ENCODE measurements around the gene BET1L. TPM values are rescaled to one million over a fixed set of nuclear protein-coding genes. Genes with fewer than 3 reads are reported as not detected.

The BET1L gene
- total RNA-seq, 1 experiment from 2014 or later, result 89.0 TPM

DNA sequence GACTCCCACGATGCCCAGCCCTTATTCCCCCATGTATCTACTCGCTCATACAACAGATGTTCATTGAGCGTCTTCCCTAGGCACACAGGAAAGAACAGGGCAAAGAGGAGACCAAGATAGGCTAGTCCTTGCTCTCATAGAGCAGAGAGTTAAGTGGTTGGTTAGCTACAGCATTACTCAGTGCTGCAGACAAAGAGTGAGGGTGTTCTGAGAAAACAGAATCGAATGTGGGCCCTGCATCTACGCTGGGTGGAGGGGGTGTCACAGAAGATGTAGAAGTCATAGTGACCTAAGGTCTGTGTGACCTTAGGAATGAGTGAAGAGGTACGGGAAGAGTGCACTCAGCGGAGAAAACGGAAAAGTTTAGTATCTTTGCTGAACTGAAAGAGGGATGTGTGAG is 41.9 kb upstream of the BET1L start:
- no peak for ATAC-seq
- no peak for TF ChIP-seq SIN3A (IDR thresholded peaks at IDR 0.05; ENCODE audit: borderline replicate concordance, insufficient read depth, low read depth, low read length)
- H3K4me1 ChIP-seq (ENCODE audit: control insufficient read depth, insufficient read depth, low read length), result no peaks in the 10 kb centered on the region
- no peak for DNase-seq (ENCODE audit: low read depth, low spot score)
- CTCF ChIA-PET, result interaction anchor here (0.8 kb wide), 1 partner anchor 9 kb away, joined by 4 read pairs; no protein-coding TSS in a partner anchor
- intact Hi-C loops (cut with micrococcal nuclease; ENCODE audit: unreplicated experiment) (no loop called here), in situ Hi-C loops (cut with HindIII; ENCODE audit: low pct_unique_long_range_greater_than_20kb, low sequenced_read_pairs) (no loop called here)
- H3K27me3 ChIP-seq (ENCODE audit: control insufficient read depth, insufficient read depth, low read length), result no peaks in the 10 kb centered on the region
- H3K4me3 ChIP-seq (ENCODE audit: low read depth in 2 of 2, low read length in 2 of 2), result no peak overlapping the region
- BruUV-seq (replicated peaks), result no TSS peak
- no peaks in the 10 kb centered on the region for H3K9me3 ChIP-seq (ENCODE audit: control insufficient read depth, insufficient read depth, low read depth, low read length)
- H3K27ac ChIP-seq (ENCODE audit: low read length), result no peak overlapping the region
- H3K36me3 ChIP-seq (ENCODE audit: control insufficient read depth, insufficient read depth, low read length), result peaks cover 55% of the 10 kb centered on the region
- POLR2A ChIA-PET, result no interaction called here

DNA sequence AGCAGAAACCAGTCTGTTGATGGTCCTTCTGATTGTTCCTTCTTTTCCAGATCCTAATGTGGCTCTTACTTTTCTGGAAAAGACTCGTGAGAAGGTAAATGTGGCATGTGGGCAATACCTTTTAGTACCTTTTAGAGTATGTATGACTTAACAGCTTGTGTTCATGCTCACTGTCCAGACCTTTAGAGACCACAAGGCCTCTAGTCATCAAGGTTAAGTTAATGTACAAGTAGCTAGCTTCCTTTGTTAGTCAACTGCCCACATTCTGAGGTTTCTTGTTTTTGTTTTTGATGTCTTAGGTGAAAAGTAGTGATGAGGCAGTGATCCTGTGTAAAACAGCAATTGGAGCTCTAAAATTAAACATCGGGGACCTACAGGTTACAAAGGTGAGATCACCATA is 37.2 kb upstream of the BET1L start:
- intact Hi-C loops (cut with micrococcal nuclease; ENCODE audit: unreplicated experiment), result no loop called here
- no peak overlapping the region for H3K4me3 ChIP-seq (ENCODE audit: low read depth in 2 of 2, low read length in 2 of 2)
- in situ Hi-C loops (cut with HindIII; ENCODE audit: low pct_unique_long_range_greater_than_20kb, low sequenced_read_pairs), result no loop called here
- no peak overlapping the region for H3K27ac ChIP-seq (ENCODE audit: low read length)
- BruUV-seq (replicated peaks), result no TSS peak
- ChIA-PET POLR2A (interaction anchor here (0.6 kb wide), 1 partner anchor 35 kb away, joined by 3 read pairs; no protein-coding TSS in a partner anchor), CTCF (no interaction called here)
- DNase-seq (ENCODE audit: low read depth, low spot score) (no peak), ATAC-seq (no peak)
- no peak for TF ChIP-seq CTCF (IDR thresholded peaks at IDR 0.05)
- no peak for TF ChIP-seq TCF7L2 (IDR thresholded peaks at IDR 0.05; ENCODE audit: low read depth, low read length)
- TF ChIP-seq POLR2AphosphoS5 (IDR thresholded peaks at IDR 0.05; ENCODE audit: low read depth, low read length), result no peak
- no peak for TF ChIP-seq SIN3A (IDR thresholded peaks at IDR 0.05; ENCODE audit: borderline replicate concordance, insufficient read depth, low read depth, low read length)
- TF ChIP-seq, protein P1, sequence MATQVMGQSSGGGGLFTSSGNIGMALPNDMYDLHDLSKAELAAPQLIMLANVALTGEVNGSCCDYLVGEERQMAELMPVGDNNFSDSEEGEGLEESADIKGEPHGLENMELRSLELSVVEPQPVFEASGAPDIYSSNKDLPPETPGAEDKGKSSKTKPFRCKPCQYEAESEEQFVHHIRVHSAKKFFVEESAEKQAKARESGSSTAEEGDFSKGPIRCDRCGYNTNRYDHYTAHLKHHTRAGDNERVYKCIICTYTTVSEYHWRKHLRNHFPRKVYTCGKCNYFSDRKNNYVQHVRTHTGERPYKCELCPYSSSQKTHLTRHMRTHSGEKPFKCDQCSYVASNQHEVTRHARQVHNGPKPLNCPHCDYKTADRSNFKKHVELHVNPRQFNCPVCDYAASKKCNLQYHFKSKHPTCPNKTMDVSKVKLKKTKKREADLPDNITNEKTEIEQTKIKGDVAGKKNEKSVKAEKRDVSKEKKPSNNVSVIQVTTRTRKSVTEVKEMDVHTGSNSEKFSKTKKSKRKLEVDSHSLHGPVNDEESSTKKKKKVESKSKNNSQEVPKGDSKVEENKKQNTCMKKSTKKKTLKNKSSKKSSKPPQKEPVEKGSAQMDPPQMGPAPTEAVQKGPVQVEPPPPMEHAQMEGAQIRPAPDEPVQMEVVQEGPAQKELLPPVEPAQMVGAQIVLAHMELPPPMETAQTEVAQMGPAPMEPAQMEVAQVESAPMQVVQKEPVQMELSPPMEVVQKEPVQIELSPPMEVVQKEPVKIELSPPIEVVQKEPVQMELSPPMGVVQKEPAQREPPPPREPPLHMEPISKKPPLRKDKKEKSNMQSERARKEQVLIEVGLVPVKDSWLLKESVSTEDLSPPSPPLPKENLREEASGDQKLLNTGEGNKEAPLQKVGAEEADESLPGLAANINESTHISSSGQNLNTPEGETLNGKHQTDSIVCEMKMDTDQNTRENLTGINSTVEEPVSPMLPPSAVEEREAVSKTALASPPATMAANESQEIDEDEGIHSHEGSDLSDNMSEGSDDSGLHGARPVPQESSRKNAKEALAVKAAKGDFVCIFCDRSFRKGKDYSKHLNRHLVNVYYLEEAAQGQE (IDR thresholded peaks at IDR 0.05; ENCODE audit: insufficient read depth in 1 of 2, low read depth in 2 of 2, low read length in 1 of 2), result no peak
- H3K36me3 ChIP-seq (ENCODE audit: control insufficient read depth, insufficient read depth, low read length), result peaks cover 58% of the 10 kb centered on the region
- no peaks in the 10 kb centered on the region for H3K27me3 ChIP-seq (ENCODE audit: control insufficient read depth, insufficient read depth, low read length)
- no peaks in the 10 kb centered on the region for H3K9me3 ChIP-seq (ENCODE audit: control insufficient read depth, insufficient read depth, low read depth, low read length)
- peaks cover under 1% of the 10 kb centered on the region; the same call in 1 of the 2 replicates for H3K4me1 ChIP-seq (ENCODE audit: control insufficient read depth, insufficient read depth, low read length)

- intact Hi-C loops (cut with micrococcal nuclease; ENCODE audit: unreplicated experiment) (no loop called here), in situ Hi-C loops (cut with HindIII; ENCODE audit: low pct_unique_long_range_greater_than_20kb, low sequenced_read_pairs) (no loop called here)
- Histone ChIP-seq H3K27ac (ENCODE audit: low read length) (no peak overlapping the region), H3K9me3 (ENCODE audit: control insufficient read depth, insufficient read depth, low read depth, low read length) (no peaks in the 10 kb centered on the region), H3K4me3 (ENCODE audit: low read depth in 2 of 2, low read length in 2 of 2) (no peak overlapping the region), H3K4me1 (ENCODE audit: control insufficient read depth, insufficient read depth, low read length) (peaks cover 19% of the 10 kb centered on the region), H3K36me3 (ENCODE audit: control insufficient read depth, insufficient read depth, low read length) (peaks cover 48% of the 10 kb centered on the region), H3K27me3 (ENCODE audit: control insufficient read depth, insufficient read depth, low read length) (no peaks in the 10 kb centered on the region)
- TF ChIP-seq TCF7L2 (IDR thresholded peaks at IDR 0.05; ENCODE audit: low read depth, low read length), result no peak
- TF ChIP-seq POLR2AphosphoS5 (IDR thresholded peaks at IDR 0.05; ENCODE audit: low read depth, low read length), result no peak
- no peak for TF ChIP-seq SIN3A (IDR thresholded peaks at IDR 0.05; ENCODE audit: borderline replicate concordance, insufficient read depth, low read depth, low read length)
- TF ChIP-seq CTCF (IDR thresholded peaks at IDR 0.05), result no peak
- TF ChIP-seq, protein P1 (IDR thresholded peaks at IDR 0.05; ENCODE audit: insufficient read depth in 1 of 2, low read depth in 2 of 2, low read length in 1 of 2), result no peak
- ATAC-seq (no peak), DNase-seq (ENCODE audit: low read depth, low spot score) (no peak)
- CTCF ChIA-PET, result interaction anchor here (1.2 kb wide), 1 partner anchor 10 kb away, joined by 6 read pairs; no protein-coding TSS in a partner anchor
- BruUV-seq (replicated peaks), result no TSS peak
- POLR2A ChIA-PET, result interaction anchor here (1.3 kb wide), 1 partner anchor 9 kb away, joined by 3 read pairs; no protein-coding TSS in a partner anchor
These were observed 34.4 kb upstream of the BET1L start for GRCh38 chr11:241634-242033.

Measured in Panc1 (cell line).